ENCODE data around the gene AKR1D1.

Gene AKR1D1

DNA sequence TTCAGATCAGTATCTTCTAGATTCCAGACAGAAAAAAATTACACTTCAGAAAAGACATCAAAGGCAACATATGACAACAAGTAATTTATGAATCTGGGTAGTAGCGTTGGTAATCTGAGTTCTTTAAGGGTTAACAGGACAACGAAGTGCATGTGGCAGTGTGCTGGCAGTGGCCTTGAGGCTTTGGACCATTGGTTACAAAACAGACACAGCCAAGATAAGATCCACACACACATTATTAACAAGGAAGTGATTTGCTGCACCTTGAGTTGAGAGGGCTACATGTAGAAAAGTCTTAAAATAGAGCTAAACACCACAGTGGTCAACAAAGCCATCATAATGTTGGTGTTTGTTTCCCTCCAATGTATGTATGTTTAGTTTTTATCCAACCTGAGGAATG, 40.6 kb downstream of the AKR1D1 start:
- TF ChIP-seq, protein P1, sequence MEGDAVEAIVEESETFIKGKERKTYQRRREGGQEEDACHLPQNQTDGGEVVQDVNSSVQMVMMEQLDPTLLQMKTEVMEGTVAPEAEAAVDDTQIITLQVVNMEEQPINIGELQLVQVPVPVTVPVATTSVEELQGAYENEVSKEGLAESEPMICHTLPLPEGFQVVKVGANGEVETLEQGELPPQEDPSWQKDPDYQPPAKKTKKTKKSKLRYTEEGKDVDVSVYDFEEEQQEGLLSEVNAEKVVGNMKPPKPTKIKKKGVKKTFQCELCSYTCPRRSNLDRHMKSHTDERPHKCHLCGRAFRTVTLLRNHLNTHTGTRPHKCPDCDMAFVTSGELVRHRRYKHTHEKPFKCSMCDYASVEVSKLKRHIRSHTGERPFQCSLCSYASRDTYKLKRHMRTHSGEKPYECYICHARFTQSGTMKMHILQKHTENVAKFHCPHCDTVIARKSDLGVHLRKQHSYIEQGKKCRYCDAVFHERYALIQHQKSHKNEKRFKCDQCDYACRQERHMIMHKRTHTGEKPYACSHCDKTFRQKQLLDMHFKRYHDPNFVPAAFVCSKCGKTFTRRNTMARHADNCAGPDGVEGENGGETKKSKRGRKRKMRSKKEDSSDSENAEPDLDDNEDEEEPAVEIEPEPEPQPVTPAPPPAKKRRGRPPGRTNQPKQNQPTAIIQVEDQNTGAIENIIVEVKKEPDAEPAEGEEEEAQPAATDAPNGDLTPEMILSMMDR (IDR thresholded peaks at IDR 0.05) = no peak
- no peak overlapping the region for H2AFZ ChIP-seq
- H3K4me2 ChIP-seq (ENCODE audit: low read length) = no peak overlapping the region
- no peaks in the 10 kb centered on the region for H3K36me3 ChIP-seq (ENCODE audit: control insufficient read depth, insufficient read depth, low read length)
- H3K9me3 ChIP-seq (ENCODE audit: control insufficient read depth, low read length) = no peaks in the 10 kb centered on the region
- no peak overlapping the region for H3K27ac ChIP-seq
- no peaks in the 10 kb centered on the region for H3K27me3 ChIP-seq (ENCODE audit: control insufficient read depth, insufficient read depth, low read length)
- H3K4me3 ChIP-seq (ENCODE audit: low read depth, low read length) = no peak overlapping the region
- H3K79me2 ChIP-seq = no peaks in the 10 kb centered on the region
- H3K9ac ChIP-seq = no peak overlapping the region
- no peaks in the 10 kb centered on the region for H3K4me1 ChIP-seq

DNA sequence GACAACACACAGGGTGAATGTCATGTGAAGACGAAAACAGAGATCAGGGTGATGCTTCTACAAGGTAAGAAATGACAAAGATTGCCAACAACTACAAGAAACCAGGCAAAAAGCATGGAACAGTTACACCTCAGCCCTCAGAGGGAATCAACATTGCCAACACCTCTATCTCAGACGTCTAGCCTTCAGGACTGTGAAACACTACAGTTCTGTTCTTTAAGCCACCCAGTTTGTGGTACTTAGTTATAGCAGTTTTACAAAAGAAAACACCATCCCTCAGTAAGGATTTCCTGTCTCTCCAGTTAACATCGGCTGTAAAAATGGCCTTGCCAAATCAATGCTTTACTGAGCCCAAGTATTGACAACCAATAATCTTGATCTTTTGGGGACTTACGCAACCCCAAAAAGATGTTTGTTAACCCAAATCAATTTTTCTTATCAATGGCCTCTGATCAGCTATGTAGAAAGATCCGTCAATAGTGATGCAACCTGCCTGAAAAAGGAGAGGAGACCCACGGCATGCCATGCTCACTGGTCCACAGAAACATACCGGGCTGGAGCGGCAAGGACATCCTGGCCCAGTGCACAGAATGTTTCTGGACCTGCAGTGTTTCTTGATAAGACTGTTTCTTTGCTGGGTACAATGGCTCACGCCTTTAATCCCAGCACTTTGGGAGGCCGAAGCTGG, 44.0 kb downstream of the AKR1D1 start:
- H3K4me1 ChIP-seq = no peaks in the 10 kb centered on the region
- H3K36me3 ChIP-seq (ENCODE audit: control insufficient read depth, insufficient read depth, low read length) = no peaks in the 10 kb centered on the region
- H3K4me2 ChIP-seq (ENCODE audit: low read length) = no peak overlapping the region
- H2AFZ ChIP-seq = no peak overlapping the region
- H3K27me3 ChIP-seq (ENCODE audit: control insufficient read depth, insufficient read depth, low read length) = no peaks in the 10 kb centered on the region
- TF ChIP-seq, protein P1 (IDR thresholded peaks at IDR 0.05) = no peak
- no peak overlapping the region for H3K27ac ChIP-seq
- no peak overlapping the region for H3K9ac ChIP-seq
- H3K9me3 ChIP-seq (ENCODE audit: control insufficient read depth, low read length) = no peaks in the 10 kb centered on the region
- no peaks in the 10 kb centered on the region for H3K79me2 ChIP-seq
- H3K4me3 ChIP-seq (ENCODE audit: low read depth, low read length) = no peak overlapping the region

DNA sequence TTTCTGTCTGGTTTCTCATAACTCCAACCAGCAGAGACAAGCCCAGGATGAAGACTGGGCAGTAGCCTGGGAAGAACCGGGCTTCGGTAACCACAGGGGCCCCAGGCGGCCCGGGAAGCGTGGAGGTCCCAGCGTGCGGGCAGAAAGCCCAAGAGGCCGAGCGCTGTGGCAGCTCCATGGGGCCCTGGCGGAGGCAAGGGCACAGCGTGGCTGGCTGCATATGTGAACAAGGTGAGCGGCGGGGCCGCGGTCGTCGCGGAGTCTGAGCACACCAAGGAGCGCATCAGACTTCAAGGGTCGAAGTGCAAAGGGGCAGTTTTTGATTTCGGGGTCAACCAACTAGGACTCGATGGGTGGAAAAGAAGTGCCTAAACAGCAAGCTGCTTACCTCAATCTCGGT, 45.9 kb downstream of the AKR1D1 start:
- H3K4me3 ChIP-seq (ENCODE audit: low read depth, low read length) = no peak overlapping the region
- H3K36me3 ChIP-seq (ENCODE audit: control insufficient read depth, insufficient read depth, low read length) = no peaks in the 10 kb centered on the region
- H3K27me3 ChIP-seq (ENCODE audit: control insufficient read depth, insufficient read depth, low read length) = no peaks in the 10 kb centered on the region

DNA sequence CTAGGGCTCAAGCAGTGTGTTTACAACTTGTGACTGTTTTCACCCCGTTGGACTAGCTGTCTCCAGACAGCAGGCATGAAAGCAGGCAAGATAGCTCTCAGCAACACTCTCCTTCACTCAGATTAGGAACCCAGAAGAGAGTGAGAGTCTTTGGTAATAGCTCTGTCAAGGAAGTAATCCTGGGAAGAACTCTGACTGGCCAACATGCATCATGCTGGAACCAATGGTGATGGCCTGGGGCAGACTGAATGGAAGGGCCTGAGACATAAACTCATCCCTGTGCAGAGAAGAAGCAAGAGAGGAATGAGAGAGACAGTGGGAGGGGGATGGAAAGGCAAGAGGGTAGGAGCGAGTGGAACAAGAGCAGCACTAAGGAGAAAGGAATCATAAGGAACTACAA, 48.9 kb downstream of the AKR1D1 start:
- no peaks in the 10 kb centered on the region for H3K27me3 ChIP-seq (ENCODE audit: control insufficient read depth, insufficient read depth, low read length)
- no peak overlapping the region for H3K4me3 ChIP-seq (ENCODE audit: low read depth, low read length)
- H3K9me3 ChIP-seq (ENCODE audit: control insufficient read depth, low read length) = no peaks in the 10 kb centered on the region
- TF ChIP-seq, protein P1 (IDR thresholded peaks at IDR 0.05) = no peak
- H3K27ac ChIP-seq = no peak overlapping the region
- no peak overlapping the region for H3K4me2 ChIP-seq (ENCODE audit: low read length)
- H3K4me1 ChIP-seq = no peaks in the 10 kb centered on the region
- H3K36me3 ChIP-seq (ENCODE audit: control insufficient read depth, insufficient read depth, low read length) = no peaks in the 10 kb centered on the region
- H2AFZ ChIP-seq = no peak overlapping the region
- H3K79me2 ChIP-seq = no peaks in the 10 kb centered on the region
- no peak overlapping the region for H3K9ac ChIP-seq

More for the DNA sequence above, 45.9 kb downstream of the AKR1D1 start:
- H2AFZ ChIP-seq = no peak overlapping the region
- H3K9ac ChIP-seq = no peak overlapping the region
- H3K4me1 ChIP-seq = no peaks in the 10 kb centered on the region
- H3K4me2 ChIP-seq (ENCODE audit: low read length) = no peak overlapping the region
- TF ChIP-seq, protein P1 (IDR thresholded peaks at IDR 0.05) = no peak
- no peak overlapping the region for H3K27ac ChIP-seq
- no peaks in the 10 kb centered on the region for H3K79me2 ChIP-seq
- H3K9me3 ChIP-seq (ENCODE audit: control insufficient read depth, low read length) = no peaks in the 10 kb centered on the region

DNA sequence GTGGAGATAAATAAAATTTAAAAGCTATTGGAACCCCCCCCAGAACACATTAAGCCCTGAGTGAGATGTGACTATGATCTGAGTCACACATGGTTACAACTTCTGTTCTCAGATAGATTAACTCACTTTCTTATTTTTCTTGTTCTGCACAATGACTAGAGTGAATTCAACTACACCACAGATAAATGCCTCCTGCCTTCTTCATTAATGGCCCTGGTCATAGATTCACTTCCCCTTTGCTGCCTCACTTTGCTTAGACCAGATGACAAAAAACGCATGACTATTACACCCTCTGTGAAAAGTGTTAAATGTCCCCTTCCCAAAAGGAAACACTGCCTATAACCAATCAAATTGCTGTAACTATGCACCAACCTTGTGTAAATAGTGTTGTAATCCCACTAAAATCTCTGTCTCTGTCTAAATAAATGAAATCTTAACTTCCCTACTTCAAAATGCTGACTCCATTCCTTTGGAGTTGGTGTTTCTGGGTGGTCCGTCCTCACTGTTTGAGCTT, 49.4 kb downstream of the AKR1D1 start:
- no peak overlapping the region for H3K9ac ChIP-seq
- H3K79me2 ChIP-seq = no peaks in the 10 kb centered on the region
- TF ChIP-seq, protein P1 (IDR thresholded peaks at IDR 0.05) = no peak
- H3K4me2 ChIP-seq (ENCODE audit: low read length) = no peak overlapping the region
- no peak overlapping the region for H2AFZ ChIP-seq
- no peaks in the 10 kb centered on the region for H3K27me3 ChIP-seq (ENCODE audit: control insufficient read depth, insufficient read depth, low read length)
- H3K27ac ChIP-seq = no peak overlapping the region
- H3K36me3 ChIP-seq (ENCODE audit: control insufficient read depth, insufficient read depth, low read length) = no peaks in the 10 kb centered on the region
- no peak overlapping the region for H3K4me3 ChIP-seq (ENCODE audit: low read depth, low read length)
- H3K4me1 ChIP-seq = no peaks in the 10 kb centered on the region
- no peaks in the 10 kb centered on the region for H3K9me3 ChIP-seq (ENCODE audit: control insufficient read depth, low read length)
